SH-SY5Y (cell line): ENCODE measurements around the gene CEP170.

Source experiments
- GATA2 ChIP-seq: IDR thresholded peaks from 2 replicates; pipeline ENCODE4 v1.6.1; 2011; ENCODE audit warnings: mild to moderate bottlenecking, low read depth, low read length
- GATA3 ChIP-seq: IDR thresholded peaks from 2 replicates; pipeline ENCODE4 v1.6.1; 2011; ENCODE audit warnings: low read depth, mild to moderate bottlenecking, low read length, moderate library complexity

The CEP170 gene

GRCh38 chr1:243230914-243231313 is 24.2 kb downstream of the CEP170 start:
- TF ChIP-seq GATA3: no peak
- TF ChIP-seq GATA2: no peak

- TF ChIP-seq GATA2: no peak
- TF ChIP-seq GATA3: no peak
These were observed 25.6 kb downstream of the CEP170 start for GRCh38 chr1:243229526-243229925.

- TF ChIP-seq GATA2 (no peak), GATA3 (no peak)
These were observed 27.5 kb downstream of the CEP170 start for GRCh38 chr1:243227622-243228021.

- no peak for TF ChIP-seq GATA2
- no peak for TF ChIP-seq GATA3
These were observed 37.0 kb downstream of the CEP170 start for GRCh38 chr1:243218059-243218458.

GRCh38 chr1:243217349-243217748 is 37.7 kb downstream of the CEP170 start:
- TF ChIP-seq GATA3 (no peak), GATA2 (no peak)

- no peak for TF ChIP-seq GATA2
- TF ChIP-seq GATA3: no peak
These were observed 38.3 kb downstream of the CEP170 start for GRCh38 chr1:243216741-243217140.

GRCh38 chr1:243213045-243213787 is 41.9 kb downstream of the CEP170 start:
- TF ChIP-seq GATA2 (no peak), GATA3 (no peak)

GRCh38 chr1:243179720-243180119 is 75.4 kb downstream of the CEP170 start:
- TF ChIP-seq GATA2 (no peak), GATA3 (no peak)
